DOHH2 (cell line): Measurements from ENCODE around the gene ATP2B3.

Experiments
- H3F3A ChIP-seq: fragments of 200-600 bp; sonication (generic), shearing (Covaris generic); 2 replicates; pipeline ENCODE4 v1.6.0; 2016; ENCODE audit warnings: antibody characterized with exemption, mild to moderate bottlenecking; ENCODE audit not compliant: control insufficient read depth, insufficient read depth
- H3K27ac ChIP-seq: fragments of 200-600 bp; sonication (generic); 2 replicates; pipeline ENCODE4 v1.5.1; 2014; ENCODE audit warnings: low read depth, mild to moderate bottlenecking, low read length, moderate library complexity
- H3K27me3 ChIP-seq: fragments of 200-600 bp; sonication (generic); 2 replicates; pipeline ENCODE4 v1.6.1; 2014; ENCODE audit warnings: mild to moderate bottlenecking, low read length, mixed read lengths; ENCODE audit not compliant: control insufficient read depth
- H3K36me3 ChIP-seq: fragments of 200-600 bp; sonication (generic); 2 replicates; pipeline ENCODE4 v1.6.1; 2014; ENCODE audit warnings: mild to moderate bottlenecking, low read length, moderate library complexity, mixed read lengths; ENCODE audit not compliant: control insufficient read depth
- H3K4me1 ChIP-seq: fragments of 200-600 bp; sonication (generic); 2 replicates; pipeline ENCODE4 v1.6.1; 2014; ENCODE audit warnings: mild to moderate bottlenecking, low read length, mixed read lengths; ENCODE audit not compliant: control insufficient read depth
- H3K4me2 ChIP-seq: fragments of 200-600 bp; sonication (generic); 2 replicates; pipeline ENCODE4 v1.6.0; 2014; ENCODE audit warnings: mild to moderate bottlenecking, low read length, moderate library complexity
- H3K4me3 ChIP-seq: fragments of 200-600 bp; sonication (generic); 2 replicates; pipeline ENCODE4 v1.5.1; 2014; ENCODE audit warnings: mild to moderate bottlenecking, low read length, mixed read lengths
- H3K79me2 ChIP-seq: fragments of 200-600 bp; sonication (generic); 2 replicates; pipeline ENCODE4 v1.6.1; 2014; ENCODE audit warnings: mild to moderate bottlenecking, low read length, mixed read lengths; ENCODE audit not compliant: control insufficient read depth
- H3K9me2 ChIP-seq: fragments of 200-600 bp; sonication (generic); replicated peaks from 2 replicates; pipeline ENCODE4 v1.6.1; 2014; ENCODE audit warnings: mild to moderate bottlenecking, low read length, mixed read lengths; ENCODE audit not compliant: control insufficient read depth
- H3K9me3 ChIP-seq: fragments of 200-600 bp; sonication (generic); 2 replicates; pipeline ENCODE4 v1.6.1; 2014; ENCODE audit warnings: antibody characterized with exemption, low read length, mixed read lengths; ENCODE audit not compliant: control insufficient read depth, insufficient read depth
- H4K20me1 ChIP-seq: fragments of 200-600 bp; sonication (generic); 2 replicates; pipeline ENCODE4 v1.6.0; 2014; ENCODE audit warnings: low read depth, mild to moderate bottlenecking, antibody characterized with exemption, low read length, moderate library complexity; ENCODE audit not compliant: control insufficient read depth, insufficient read depth
- CTCF ChIP-seq: fragments of 200-600 bp; sonication (generic); IDR thresholded peaks from one replicate; pipeline ENCODE4 v1.5.1; 2014; ENCODE audit warnings: antibody characterized with exemption, mild to moderate bottlenecking, low read depth, low read length; ENCODE audit not compliant: poor library complexity, severe bottlenecking
- EZH2phosphoT487 ChIP-seq: fragments of 200-600 bp; sonication (generic); IDR thresholded peaks from 2 replicates; pipeline ENCODE4 v1.6.1; 2017; ENCODE audit warnings: borderline replicate concordance, mild to moderate bottlenecking, antibody characterized with exemption, low read length, moderate library complexity, mixed read lengths

The ATP2B3 gene

GRCh38 chrX:153496590-153496959 is 20.9 kb upstream of the ATP2B3 start:
- no peak overlapping the region for H3K4me3 ChIP-seq
- no peak overlapping the region for H3K27ac ChIP-seq
- H3F3A ChIP-seq: no peaks in the 10 kb centered on the region
- TF ChIP-seq CTCF (no peak), EZH2phosphoT487 (no peak)
- no peaks in the 10 kb centered on the region for H4K20me1 ChIP-seq
- no peaks in the 10 kb centered on the region for H3K9me3 ChIP-seq
- no peaks in the 10 kb centered on the region for H3K79me2 ChIP-seq
- H3K9me2 ChIP-seq: no peaks in the 10 kb centered on the region
- no peaks in the 10 kb centered on the region for H3K4me1 ChIP-seq
- no peak overlapping the region for H3K4me2 ChIP-seq
- H3K36me3 ChIP-seq: no peaks in the 10 kb centered on the region
- no peaks in the 10 kb centered on the region for H3K27me3 ChIP-seq

GRCh38 chrX:153498453-153498852 is 19.0 kb upstream of the ATP2B3 start:
- Histone ChIP-seq H3K4me1 (no peaks in the 10 kb centered on the region), H3K27ac (no peak overlapping the region), H3K79me2 (no peaks in the 10 kb centered on the region), H3K9me3 (no peaks in the 10 kb centered on the region), H3K27me3 (no peaks in the 10 kb centered on the region), H3K4me3 (no peak overlapping the region), H4K20me1 (no peaks in the 10 kb centered on the region), H3F3A (no peaks in the 10 kb centered on the region), H3K9me2 (no peaks in the 10 kb centered on the region), H3K4me2 (no peak overlapping the region), H3K36me3 (no peaks in the 10 kb centered on the region)
- TF ChIP-seq CTCF: no peak
- TF ChIP-seq EZH2phosphoT487: no peak

- no peaks in the 10 kb centered on the region for H3K79me2 ChIP-seq
- no peaks in the 10 kb centered on the region for H3K36me3 ChIP-seq
- no peak overlapping the region for H3K4me2 ChIP-seq
- H4K20me1 ChIP-seq: no peaks in the 10 kb centered on the region
- H3K4me3 ChIP-seq: no peak overlapping the region
- no peaks in the 10 kb centered on the region for H3K9me3 ChIP-seq
- H3F3A ChIP-seq: no peaks in the 10 kb centered on the region
- no peaks in the 10 kb centered on the region for H3K4me1 ChIP-seq
- no peaks in the 10 kb centered on the region for H3K27me3 ChIP-seq
- TF ChIP-seq EZH2phosphoT487 (no peak), CTCF (no peak)
- no peaks in the 10 kb centered on the region for H3K9me2 ChIP-seq
- no peak overlapping the region for H3K27ac ChIP-seq
Observed at GRCh38 chrX:153499341-153499740, 18.1 kb upstream of the ATP2B3 start.

- H3K4me1 ChIP-seq: no peaks in the 10 kb centered on the region
- TF ChIP-seq CTCF: no peak
- no peak for TF ChIP-seq EZH2phosphoT487
- no peaks in the 10 kb centered on the region for H4K20me1 ChIP-seq
- no peak overlapping the region for H3K4me3 ChIP-seq
- no peaks in the 10 kb centered on the region for H3K9me3 ChIP-seq
- H3F3A ChIP-seq: no peaks in the 10 kb centered on the region
- no peak overlapping the region for H3K4me2 ChIP-seq
- no peak overlapping the region for H3K27ac ChIP-seq
- no peaks in the 10 kb centered on the region for H3K9me2 ChIP-seq
- H3K27me3 ChIP-seq: no peaks in the 10 kb centered on the region
- H3K79me2 ChIP-seq: no peaks in the 10 kb centered on the region
- H3K36me3 ChIP-seq: no peaks in the 10 kb centered on the region
Observed at GRCh38 chrX:153499876-153500275, 17.6 kb upstream of the ATP2B3 start.
